Activated T-cell treated with anti-CD3 and anti-CD28 coated beads for 1 hour (primary cell): Measurements from ENCODE around the gene SCYGR4.
"Not testable (repeated sequence)": the region's sequence is repeated elsewhere in the genome, so short reads cannot be mapped to it uniquely, and the experiment has no call there.

Experiments used
- DNase-seq: peaks from one replicate; pipeline ENCODE4 v3.0.0-alpha.2; 2020; ENCODE audit warnings: low read depth

The SCYGR4 gene

DNA sequence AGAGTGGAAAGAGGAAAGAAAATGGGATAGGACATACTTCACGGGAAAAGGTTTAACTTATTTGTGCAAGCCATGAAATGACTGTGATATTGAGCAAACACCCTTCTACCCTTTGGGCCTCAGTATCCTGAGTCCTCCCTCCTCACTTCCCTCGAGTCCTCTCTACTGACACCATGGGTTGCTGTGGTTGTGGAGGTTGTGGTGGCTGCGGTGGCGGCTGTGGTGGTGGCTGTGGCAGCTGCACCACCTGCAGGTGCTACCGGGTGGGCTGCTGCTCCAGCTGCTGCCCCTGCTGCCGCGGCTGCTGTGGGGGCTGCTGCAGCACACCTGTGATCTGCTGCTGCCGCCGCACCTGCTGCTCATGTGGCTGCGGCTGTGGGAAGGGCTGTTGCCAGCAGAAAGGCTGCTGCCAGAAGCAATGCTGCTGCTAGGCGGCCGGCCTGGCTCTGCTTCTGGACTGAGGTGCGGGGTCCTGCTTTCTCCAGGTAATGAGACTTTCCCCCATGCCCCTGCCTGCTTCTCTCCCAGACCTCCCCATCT, 49.4 kb downstream of the SCYGR4 start, which contains the start of gene SCYGR5:
Gene SCYGR5, plus strand, starts transcription at position 174 of the 540 bp plus-strand sequence. Its CDS starts 0 bp downstream, at position 174.
- not testable (repeated sequence) for DNase-seq
